GM12878 (cell line): Measurements from ENCODE around the gene CLEC16A. TPM values are rescaled to one million over a fixed set of nuclear protein-coding genes. Genes with fewer than 3 reads are reported as not detected.

Source experiments
- BCL11A ChIP-seq: IDR thresholded peaks from 2 replicates; pipeline ENCODE4 v1.6.1; 2011; ENCODE audit warnings: low read depth, low read length
- BMI1 ChIP-seq: fragments of 450-650 bp; IDR thresholded peaks from 2 replicates; pipeline ENCODE4 v1.6.1; 2016; ENCODE audit warnings: mild to moderate bottlenecking, moderate library complexity, borderline replicate concordance
- CEBPB ChIP-seq, 2 experiments: fragments of 150-350 bp in 1 of 2; IDR thresholded peaks; 2 replicates each; pipeline ENCODE4 v1.6.1; 2012 to 2014; ENCODE audit warnings: low read depth in 2 of 2, low read length in 2 of 2, borderline replicate concordance in 1 of 2, inconsistent platforms in 1 of 2
- JUNB ChIP-seq: IDR thresholded peaks from 2 replicates; pipeline ENCODE4 v1.6.1; 2016; ENCODE audit warnings: antibody characterized with exemption, mild to moderate bottlenecking
- MAX ChIP-seq: IDR thresholded peaks from 2 replicates; pipeline ENCODE4 v1.6.1; 2012; ENCODE audit warnings: low read depth, low read length, improper control_type of control experiment
- MEF2B ChIP-seq: fragments of 450-650 bp; IDR thresholded peaks from 2 replicates; pipeline ENCODE4 v1.6.1; 2018; ENCODE audit warnings: mild to moderate bottlenecking, moderate library complexity; ENCODE audit not compliant: partially characterized antibody, poor library complexity, severe bottlenecking
- MTA2 ChIP-seq: fragments of 450-650 bp; IDR thresholded peaks from 2 replicates; pipeline ENCODE4 v1.6.1; 2016; ENCODE audit warnings: low read depth, mild to moderate bottlenecking, moderate library complexity
- NFIC ChIP-seq: IDR thresholded peaks from 2 replicates; pipeline ENCODE4 v1.6.1; 2012; ENCODE audit warnings: low read depth, mild to moderate bottlenecking, inconsistent platforms, low read length, moderate library complexity
- NR2F1 ChIP-seq: fragments of 450-650 bp; conservative IDR thresholded peaks from 2 replicates; pipeline ENCODE4 v1.6.1; 2017; ENCODE audit warnings: mild to moderate bottlenecking
- PBX3 ChIP-seq: IDR thresholded peaks from 2 replicates; pipeline ENCODE4 v1.6.1; 2011; ENCODE audit warnings: mild to moderate bottlenecking, low read depth, low read length, moderate library complexity; ENCODE audit not compliant: insufficient replicate concordance
- PKNOX1 ChIP-seq: fragments of 450-650 bp; IDR thresholded peaks from 2 replicates; pipeline ENCODE4 v1.6.1; 2016; ENCODE audit warnings: mild to moderate bottlenecking
- POLR2AphosphoS5 ChIP-seq: IDR thresholded peaks from 2 replicates; pipeline ENCODE4 v1.6.1; 2011; ENCODE audit warnings: mild to moderate bottlenecking, low read length, inconsistent platforms
- RAD51 ChIP-seq: fragments of 450-650 bp; IDR thresholded peaks from 2 replicates; pipeline ENCODE4 v1.6.1; 2016; ENCODE audit warnings: moderate library complexity, mild to moderate bottlenecking, inconsistent platforms
- RB1 ChIP-seq: fragments of 450-650 bp; formaldehyde crosslinking; IDR thresholded peaks from 2 replicates; pipeline ENCODE4 v1.6.1; 2017; ENCODE audit warnings: mild to moderate bottlenecking, borderline replicate concordance
- RELB ChIP-seq: fragments of 450-650 bp; IDR thresholded peaks from 2 replicates; pipeline ENCODE4 v1.6.1; 2017; ENCODE audit warnings: low read depth, mild to moderate bottlenecking, moderate library complexity
- RUNX3 ChIP-seq: IDR thresholded peaks from 2 replicates; pipeline ENCODE4 v1.6.1; 2012; ENCODE audit warnings: low read length, inconsistent platforms
- SKIL ChIP-seq: fragments of 450-650 bp; IDR thresholded peaks from 2 replicates; pipeline ENCODE4 v1.6.1; 2017; ENCODE audit warnings: mild to moderate bottlenecking, low read depth, inconsistent platforms; ENCODE audit not compliant: poor library complexity, severe bottlenecking
- ZBTB11 ChIP-seq: fragments of 450-650 bp; formaldehyde crosslinking; IDR thresholded peaks from 2 replicates; pipeline ENCODE4 v1.5.0; 2022; ENCODE audit warnings: mild to moderate bottlenecking, missing genetic modification characterization
- ZNF24 ChIP-seq: fragments of 450-650 bp; IDR thresholded peaks from 2 replicates; pipeline ENCODE4 v1.6.1; 2017; ENCODE audit warnings: antibody characterized with exemption, mild to moderate bottlenecking
- ZNF622 ChIP-seq: fragments of 450-650 bp; IDR thresholded peaks from 2 replicates; pipeline ENCODE4 v1.6.1; 2017; ENCODE audit warnings: mild to moderate bottlenecking, inconsistent platforms
- polyA plus RNA-seq, 11 experiments: library from polyadenylated mRNA; depleted of rRNA in 4 of 11; unstranded in 6 of 11; stranded (reverse) in 5 of 11; fragments of >200 nt; fragmentation: Nextera tagmentation in 4 of 11; fragmentation: Illumina TruSeq in 1 of 11; extraction: Ambion mirVana in 4 of 11; extraction: Trizol in 1 of 11; gene quantifications; 1 replicate in 1 of 11; 2 replicates in 10 of 11; pipeline versions ENCODE4 v1.2.1 to v1.2.3, GENCODE V29; 2011 to 2016; ENCODE audit warnings: inconsistent platforms in 2 of 11, missing spikeins in 2 of 11, low read depth in 1 of 11
- total RNA-seq, 4 experiments: library from RNA; depleted of rRNA in 3 of 4; stranded (reverse); fragments of >200 nt in 3 of 4; fragmentation: Illumina TruSeq in 1 of 4; extraction: Trizol in 1 of 4; gene quantifications; 2 replicates each; pipeline versions ENCODE4 v1.2.1 to v1.2.3, GENCODE V29; 2013 to 2021

The CLEC16A gene
- total and polyA plus RNA-seq, 10 of the 15 experiments (the other 5 are each of a cell fraction or from before 2014, with no cell fraction given), result 1.5 to 28.8 (median 19.2) TPM

GRCh38 chr16:11094857-11095565, 150.6 kb downstream of the CLEC16A start (continued):
- TF ChIP-seq RELB (peak; percentile 81), NR2F1 (peak; percentile 66; the same call in 1 of the 2 replicates), RAD51 (peak; percentile 39; the same call in 1 of the 2 replicates), ZNF24 (no peak), NFIC (peak; percentile 67; the same call in 1 of the 2 replicates), PBX3 (no peak), CEBPB (IDR thresholded peaks at IDR 0.05; ENCODE audit: borderline replicate concordance in 1 of 2, low read depth in 2 of 2, low read length in 2 of 2) (no peak), MTA2 (peak; percentile 55), PKNOX1 (peak; percentile 7; the same call in 1 of the 2 replicates), BCL11A (no peak), BMI1 (no peak), ZNF622 (no peak), JUNB (0 out of 2 replicates have a peak, but pooled peaks have one; percentile 23), ZBTB11 (CRISPR knock-in tag) (no peak), RB1 (no peak), MAX (no peak), MEF2B (peak; percentile 10), POLR2AphosphoS5 (no peak), SKIL (peak; percentile 16), RUNX3 (no peak)
